HepG2 (cell line): ENCODE data around the gene TTLL4. TPM values are rescaled to one million over a fixed set of nuclear protein-coding genes. Genes with fewer than 3 reads are reported as not detected.

Source experiments
- HDAC2 ChIP-seq: sonication (generic); formaldehyde crosslinking; IDR thresholded peaks from 2 replicates; pipeline ENCODE4 v1.4.0; 2020; ENCODE audit warnings: missing genetic modification reagents
- HNF4A ChIP-seq: sonication (generic); formaldehyde crosslinking; IDR thresholded peaks from 2 replicates; pipeline ENCODE4 v1.4.0; 2020; ENCODE audit warnings: missing genetic modification reagents
- MBD4 ChIP-seq: IDR thresholded peaks from 2 replicates; pipeline ENCODE4 v1.6.1; 2012; ENCODE audit warnings: low read length, inconsistent platforms, borderline replicate concordance
- ONECUT2 ChIP-seq: sonication (generic); formaldehyde crosslinking; IDR thresholded peaks from 2 replicates; pipeline ENCODE4 v1.4.0; 2020; ENCODE audit warnings: missing genetic modification reagents
- RARA ChIP-seq: IDR thresholded peaks from 2 replicates; pipeline ENCODE4 v1.6.1; 2016; ENCODE audit warnings: missing genetic modification reagents, missing compliant biosample characterization
- SRY ChIP-seq: sonication (generic); formaldehyde crosslinking; IDR thresholded peaks from 2 replicates; pipeline ENCODE4 v1.8.0; 2022; ENCODE audit warnings: mild to moderate bottlenecking, missing genetic modification reagents
- ZFP1 ChIP-seq: IDR thresholded peaks from 2 replicates; pipeline ENCODE4 v1.6.1; 2016
- ZFP37 ChIP-seq: sonication (generic); formaldehyde crosslinking; IDR thresholded peaks from 2 replicates; pipeline ENCODE4 v1.4.0; 2020; ENCODE audit warnings: missing genetic modification reagents, borderline replicate concordance
- ZNF343 ChIP-seq: sonication (generic); formaldehyde crosslinking; IDR thresholded peaks from 2 replicates; pipeline ENCODE4 v1.4.0; 2020; ENCODE audit warnings: mild to moderate bottlenecking, missing genetic modification reagents
- ZNF468 ChIP-seq: sonication (generic); formaldehyde crosslinking; IDR thresholded peaks from 2 replicates; pipeline ENCODE4 v1.8.0; 2022; ENCODE audit warnings: mild to moderate bottlenecking, moderate library complexity, missing genetic modification reagents
- ZNF709 ChIP-seq: sonication (generic); formaldehyde crosslinking; IDR thresholded peaks from 2 replicates; pipeline ENCODE4 v1.5.0; 2020; ENCODE audit warnings: mild to moderate bottlenecking, missing genetic modification reagents
- ZNF883 ChIP-seq: sonication (generic); formaldehyde crosslinking; IDR thresholded peaks from 2 replicates; pipeline ENCODE4 v1.5.1; 2020; ENCODE audit warnings: mild to moderate bottlenecking, missing genetic modification reagents; ENCODE audit errors: not compliant biosample characterization
- polyA plus RNA-seq, 8 experiments: library from polyadenylated mRNA; depleted of rRNA in 3 of 8; stranded (reverse) in 7 of 8; unstranded in 1 of 8; fragments of >200 nt; fragmentation: Illumina TruSeq in 4 of 8; extraction: Trizol in 4 of 8; gene quantifications; 2 replicates each; pipeline versions ENCODE4 v1.2.1 to v1.2.3, GENCODE V29; 2011 to 2016; ENCODE audit warnings: low read depth in 4 of 8, missing spikeins in 1 of 8, mixed read lengths in 1 of 8; ENCODE audit not compliant: insufficient read depth in 1 of 8
- total RNA-seq, 5 experiments: library from RNA; depleted of rRNA; stranded (reverse); fragments of >200 nt; fragmentation: Illumina TruSeq; extraction: Trizol; gene quantifications; 2 replicates each; pipeline ENCODE4 v1.2.3, GENCODE V29; 2016; ENCODE audit warnings: low read depth in 1 of 5
- TF ChIP-seq, protein P1 (sequence below): sonication (generic); formaldehyde crosslinking; conservative IDR thresholded peaks from 2 replicates; pipeline ENCODE4 v1.8.0; 2022; ENCODE audit warnings: low read depth, missing genetic modification reagents
- TF ChIP-seq, protein P2 (sequence below): IDR thresholded peaks from 2 replicates; pipeline ENCODE4 v1.6.1; 2016; ENCODE audit warnings: missing biosample characterization, missing genetic modification reagents, low read depth
- TF ChIP-seq, protein P3 (sequence below): IDR thresholded peaks from 2 replicates; pipeline ENCODE4 v1.6.1; 2016; ENCODE audit warnings: missing genetic modification reagents, missing compliant biosample characterization
- TF ChIP-seq, protein P4 (sequence below): IDR thresholded peaks from 2 replicates; pipeline ENCODE4 v1.6.1; 2016; ENCODE audit warnings: missing compliant biosample characterization, missing genetic modification reagents, borderline replicate concordance
- TF ChIP-seq, protein P5 (sequence below): sonication (generic); formaldehyde crosslinking; IDR thresholded peaks from 2 replicates; pipeline ENCODE4 v1.4.0; 2020; ENCODE audit warnings: missing genetic modification reagents
- TF ChIP-seq, protein P6 (sequence below): sonication (generic); formaldehyde crosslinking; IDR thresholded peaks from 2 replicates; pipeline ENCODE4 v1.4.0; 2020; ENCODE audit warnings: mild to moderate bottlenecking, low read depth, missing genetic modification reagents
- TF ChIP-seq, protein P7 (sequence below): sonication (generic); formaldehyde crosslinking; IDR thresholded peaks from 2 replicates; pipeline ENCODE4 v1.4.0; 2020; ENCODE audit warnings: missing genetic modification reagents, low read depth, mild to moderate bottlenecking, borderline replicate concordance

The TTLL4 gene
- total and polyA plus RNA-seq, 2 of the 13 experiments (the other 11 are each of a cell fraction or from before 2014, with no cell fraction given): 77.5 to 84.6 TPM

DNA sequence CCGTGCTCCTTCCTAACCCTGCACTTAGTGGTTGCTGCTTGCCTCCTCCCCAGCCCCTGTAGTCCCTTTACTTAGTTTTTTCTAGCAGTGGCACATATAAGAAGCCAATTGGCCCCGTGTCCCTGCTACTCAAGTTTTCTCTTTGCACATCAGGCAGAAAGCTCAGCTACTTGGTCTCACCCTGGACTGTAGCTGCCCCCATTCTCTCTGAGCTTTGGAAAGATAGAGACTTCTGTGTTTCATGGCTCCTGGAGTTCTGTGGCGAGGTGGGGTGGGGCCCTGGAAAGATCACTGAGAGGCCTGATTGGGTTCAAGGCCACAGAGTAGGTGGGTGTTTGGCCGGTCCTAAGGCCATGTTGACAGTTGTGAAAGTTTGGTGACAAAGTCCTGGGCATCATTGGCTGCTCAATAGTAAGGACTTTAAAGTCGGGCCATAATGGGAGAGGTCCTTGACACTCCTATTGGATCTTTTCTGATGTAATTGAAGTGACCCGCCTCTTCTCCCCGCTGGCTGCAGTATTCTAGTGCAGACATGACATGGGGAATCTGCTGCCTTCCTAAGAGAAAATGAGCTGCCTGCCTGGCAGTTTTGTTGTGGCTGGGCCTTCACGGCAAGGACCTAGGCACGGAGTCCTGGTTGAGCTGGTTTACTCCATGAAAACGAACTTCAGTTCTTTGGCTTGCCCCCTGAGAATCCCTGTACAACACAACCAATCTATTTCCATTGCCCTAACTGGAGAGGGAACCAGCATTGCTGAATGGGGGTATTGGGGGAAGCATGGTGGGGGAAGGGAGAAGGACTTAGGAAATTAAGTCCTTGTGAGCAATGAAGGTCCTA is 45.2 kb downstream of the TTLL4 start (continued):
- TF ChIP-seq, protein P1, sequence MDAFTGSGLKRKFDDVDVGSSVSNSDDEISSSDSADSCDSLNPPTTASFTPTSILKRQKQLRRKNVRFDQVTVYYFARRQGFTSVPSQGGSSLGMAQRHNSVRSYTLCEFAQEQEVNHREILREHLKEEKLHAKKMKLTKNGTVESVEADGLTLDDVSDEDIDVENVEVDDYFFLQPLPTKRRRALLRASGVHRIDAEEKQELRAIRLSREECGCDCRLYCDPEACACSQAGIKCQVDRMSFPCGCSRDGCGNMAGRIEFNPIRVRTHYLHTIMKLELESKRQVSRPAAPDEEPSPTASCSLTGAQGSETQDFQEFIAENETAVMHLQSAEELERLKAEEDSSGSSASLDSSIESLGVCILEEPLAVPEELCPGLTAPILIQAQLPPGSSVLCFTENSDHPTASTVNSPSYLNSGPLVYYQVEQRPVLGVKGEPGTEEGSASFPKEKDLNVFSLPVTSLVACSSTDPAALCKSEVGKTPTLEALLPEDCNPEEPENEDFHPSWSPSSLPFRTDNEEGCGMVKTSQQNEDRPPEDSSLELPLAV (CRISPR knock-in tag): no peak
- TF ChIP-seq ZNF709 (CRISPR knock-in tag) (0 out of 2 replicates have a peak, but pooled peaks have one; percentile 62), ONECUT2 (CRISPR knock-in tag) (peak; percentile 82), SRY (CRISPR knock-in tag) (peak; percentile 43; the same call in 1 of the 2 replicates), HNF4A (CRISPR knock-in tag) (peak; percentile 100), RARA (CRISPR knock-in tag) (peak; percentile 100), MBD4 (no peak; the same call in 1 of the 2 replicates), ZNF883 (no peak), ZFP37 (peak; percentile 98), ZNF343 (CRISPR knock-in tag) (peak; percentile 83), ZNF468 (CRISPR knock-in tag) (no peak), HDAC2 (peak; percentile 98), ZFP1 (peak; percentile 88)
- TF ChIP-seq, protein P2, sequence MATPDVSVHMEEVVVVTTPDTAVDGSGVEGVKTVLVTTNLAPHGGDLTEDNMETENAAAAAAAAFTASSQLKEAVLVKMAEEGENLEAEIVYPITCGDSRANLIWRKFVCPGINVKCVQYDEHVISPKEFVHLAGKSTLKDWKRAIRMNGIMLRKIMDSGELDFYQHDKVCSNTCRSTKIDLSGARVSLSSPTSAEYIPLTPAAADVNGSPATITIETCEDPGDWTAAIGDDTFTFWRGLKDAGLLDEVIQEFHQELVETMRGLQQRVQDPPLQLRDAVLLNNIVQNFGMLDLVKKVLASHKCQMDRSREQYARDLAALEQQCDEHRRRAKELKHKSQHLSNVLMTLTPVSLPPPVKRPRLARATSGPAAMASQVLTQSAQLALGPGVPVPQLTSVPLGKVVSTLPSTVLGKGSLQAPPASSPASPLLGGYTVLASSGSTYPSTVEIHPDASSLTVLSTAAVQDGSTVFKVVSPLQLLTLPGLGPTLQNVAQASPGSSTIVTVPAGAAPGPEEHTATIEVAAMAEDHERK (CRISPR knock-in tag): peak; percentile 46; the same call in 1 of the 2 replicates
- TF ChIP-seq, protein P3, sequence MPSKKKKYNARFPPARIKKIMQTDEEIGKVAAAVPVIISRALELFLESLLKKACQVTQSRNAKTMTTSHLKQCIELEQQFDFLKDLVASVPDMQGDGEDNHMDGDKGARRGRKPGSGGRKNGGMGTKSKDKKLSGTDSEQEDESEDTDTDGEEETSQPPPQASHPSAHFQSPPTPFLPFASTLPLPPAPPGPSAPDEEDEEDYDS: peak; percentile 79
- TF ChIP-seq, protein P4, sequence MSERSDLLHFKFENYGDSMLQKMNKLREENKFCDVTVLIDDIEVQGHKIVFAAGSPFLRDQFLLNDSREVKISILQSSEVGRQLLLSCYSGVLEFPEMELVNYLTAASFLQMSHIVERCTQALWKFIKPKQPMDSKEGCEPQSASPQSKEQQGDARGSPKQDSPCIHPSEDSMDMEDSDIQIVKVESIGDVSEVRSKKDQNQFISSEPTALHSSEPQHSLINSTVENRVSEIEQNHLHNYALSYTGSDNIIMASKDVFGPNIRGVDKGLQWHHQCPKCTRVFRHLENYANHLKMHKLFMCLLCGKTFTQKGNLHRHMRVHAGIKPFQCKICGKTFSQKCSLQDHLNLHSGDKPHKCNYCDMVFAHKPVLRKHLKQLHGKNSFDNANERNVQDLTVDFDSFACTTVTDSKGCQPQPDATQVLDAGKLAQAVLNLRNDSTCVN: 0 out of 2 replicates have a peak, but pooled peaks have one; percentile 38
- TF ChIP-seq, protein P5, sequence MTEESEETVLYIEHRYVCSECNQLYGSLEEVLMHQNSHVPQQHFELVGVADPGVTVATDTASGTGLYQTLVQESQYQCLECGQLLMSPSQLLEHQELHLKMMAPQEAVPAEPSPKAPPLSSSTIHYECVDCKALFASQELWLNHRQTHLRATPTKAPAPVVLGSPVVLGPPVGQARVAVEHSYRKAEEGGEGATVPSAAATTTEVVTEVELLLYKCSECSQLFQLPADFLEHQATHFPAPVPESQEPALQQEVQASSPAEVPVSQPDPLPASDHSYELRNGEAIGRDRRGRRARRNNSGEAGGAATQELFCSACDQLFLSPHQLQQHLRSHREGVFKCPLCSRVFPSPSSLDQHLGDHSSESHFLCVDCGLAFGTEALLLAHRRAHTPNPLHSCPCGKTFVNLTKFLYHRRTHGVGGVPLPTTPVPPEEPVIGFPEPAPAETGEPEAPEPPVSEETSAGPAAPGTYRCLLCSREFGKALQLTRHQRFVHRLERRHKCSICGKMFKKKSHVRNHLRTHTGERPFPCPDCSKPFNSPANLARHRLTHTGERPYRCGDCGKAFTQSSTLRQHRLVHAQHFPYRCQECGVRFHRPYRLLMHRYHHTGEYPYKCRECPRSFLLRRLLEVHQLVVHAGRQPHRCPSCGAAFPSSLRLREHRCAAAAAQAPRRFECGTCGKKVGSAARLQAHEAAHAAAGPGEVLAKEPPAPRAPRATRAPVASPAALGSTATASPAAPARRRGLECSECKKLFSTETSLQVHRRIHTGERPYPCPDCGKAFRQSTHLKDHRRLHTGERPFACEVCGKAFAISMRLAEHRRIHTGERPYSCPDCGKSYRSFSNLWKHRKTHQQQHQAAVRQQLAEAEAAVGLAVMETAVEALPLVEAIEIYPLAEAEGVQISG: peak; percentile 94
- TF ChIP-seq, protein P6, sequence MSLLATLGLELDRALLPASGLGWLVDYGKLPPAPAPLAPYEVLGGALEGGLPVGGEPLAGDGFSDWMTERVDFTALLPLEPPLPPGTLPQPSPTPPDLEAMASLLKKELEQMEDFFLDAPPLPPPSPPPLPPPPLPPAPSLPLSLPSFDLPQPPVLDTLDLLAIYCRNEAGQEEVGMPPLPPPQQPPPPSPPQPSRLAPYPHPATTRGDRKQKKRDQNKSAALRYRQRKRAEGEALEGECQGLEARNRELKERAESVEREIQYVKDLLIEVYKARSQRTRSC (CRISPR knock-in tag): no peak
- TF ChIP-seq, protein P7, sequence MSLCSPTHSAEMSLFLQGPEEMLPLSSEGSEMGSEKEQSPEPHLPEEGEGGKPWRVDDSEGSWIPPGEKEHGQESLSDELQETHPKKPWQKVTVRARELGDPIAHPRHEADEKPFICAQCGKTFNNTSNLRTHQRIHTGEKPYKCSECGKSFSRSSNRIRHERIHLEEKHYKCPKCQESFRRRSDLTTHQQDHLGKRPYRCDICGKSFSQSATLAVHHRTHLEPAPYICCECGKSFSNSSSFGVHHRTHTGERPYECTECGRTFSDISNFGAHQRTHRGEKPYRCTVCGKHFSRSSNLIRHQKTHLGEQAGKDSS (CRISPR knock-in tag): peak; percentile 85
